K562 (cell line): ENCODE measurements around the gene LRRC15.

Experiments
- ARNT ChIP-seq, 2 experiments: fragments of 450-650 bp; IDR thresholded peaks; 2 replicates each; pipeline ENCODE4 v1.6.1; 2016; ENCODE audit warnings: mild to moderate bottlenecking in 1 of 2
- ATF3 ChIP-seq, 2 experiments: fragments of 450-650 bp in 1 of 2; sonication (generic) in 1 of 2; formaldehyde crosslinking in 1 of 2; IDR thresholded peaks in 1 of 2; conservative IDR thresholded peaks in 1 of 2; 2 replicates each; pipeline versions ENCODE4 v1.6.1 to v1.8.1; 2016 to 2023; ENCODE audit warnings: mild to moderate bottlenecking in 2 of 2, moderate library complexity in 2 of 2, inconsistent platforms in 1 of 2, missing genetic modification reagents in 1 of 2
- CTCF ChIP-seq, 3 experiments: IDR thresholded peaks in 2 of 3; conservative IDR thresholded peaks in 1 of 3; 2 replicates each; pipeline ENCODE4 v1.5.1; 2011 to 2012; ENCODE audit warnings: low read length in 3 of 3, mild to moderate bottlenecking in 3 of 3, control low read depth in 2 of 3, improper control_type of control experiment in 1 of 3, inconsistent platforms in 1 of 3, low read depth in 1 of 3, mixed read lengths in 1 of 3, moderate library complexity in 1 of 3; ENCODE audit not compliant: insufficient read depth in 2 of 3
- CXXC5 ChIP-seq: fragments of 250-450 bp; sonication (Bioruptor Pico); IDR thresholded peaks from 2 replicates; pipeline ENCODE4 v1.8.0; 2022; ENCODE audit warnings: inconsistent platforms, mild to moderate bottlenecking, moderate library complexity
- EWSR1 ChIP-seq: fragments of 450-650 bp; IDR thresholded peaks from 2 replicates; pipeline ENCODE4 v1.6.1; 2018; ENCODE audit warnings: borderline replicate concordance, mild to moderate bottlenecking, low read depth, moderate library complexity; ENCODE audit not compliant: partially characterized antibody
- KLF16 ChIP-seq: IDR thresholded peaks from 2 replicates; pipeline ENCODE4 v1.6.1; 2016; ENCODE audit warnings: antibody characterized with exemption
- MTF1 ChIP-seq: fragments of 250-450 bp; sonication (Bioruptor Pico); IDR thresholded peaks from 2 replicates; pipeline ENCODE4 v1.9.0; 2021; ENCODE audit warnings: moderate library complexity, mild to moderate bottlenecking, inconsistent platforms, borderline replicate concordance
- NFIC ChIP-seq: fragments of 450-650 bp; IDR thresholded peaks from 2 replicates; pipeline ENCODE4 v1.6.1; 2017; ENCODE audit warnings: mild to moderate bottlenecking, inconsistent platforms
- POLR2AphosphoS5 ChIP-seq: IDR thresholded peaks from 2 replicates; pipeline ENCODE4 v1.6.1; 2011; ENCODE audit warnings: mild to moderate bottlenecking, low read depth, low read length, moderate library complexity; ENCODE audit not compliant: control insufficient read depth, insufficient read depth
- TEAD4 ChIP-seq, 2 experiments: sonication (generic) in 1 of 2; formaldehyde crosslinking in 1 of 2; IDR thresholded peaks; 2 replicates each; pipeline versions ENCODE4 v1.6.1 to v1.8.0; 2012 to 2022; ENCODE audit warnings: borderline replicate concordance in 1 of 2, inconsistent platforms in 1 of 2, low read length in 1 of 2, mild to moderate bottlenecking in 1 of 2, missing genetic modification reagents in 1 of 2
- ZBTB40 ChIP-seq, 2 experiments: fragments of 450-650 bp in 1 of 2; sonication (generic) in 1 of 2; formaldehyde crosslinking in 1 of 2; IDR thresholded peaks; 2 replicates each; pipeline versions ENCODE4 v1.7.1 to v1.9.0; 2016 to 2022; ENCODE audit warnings: inconsistent platforms in 1 of 2, mild to moderate bottlenecking in 1 of 2, missing genetic modification reagents in 1 of 2
- ZNF133 ChIP-seq: fragments of 250-450 bp; sonication (Bioruptor Pico); IDR thresholded peaks from 2 replicates; pipeline ENCODE4 v1.4.0; 2020; ENCODE audit warnings: mild to moderate bottlenecking

DNA sequence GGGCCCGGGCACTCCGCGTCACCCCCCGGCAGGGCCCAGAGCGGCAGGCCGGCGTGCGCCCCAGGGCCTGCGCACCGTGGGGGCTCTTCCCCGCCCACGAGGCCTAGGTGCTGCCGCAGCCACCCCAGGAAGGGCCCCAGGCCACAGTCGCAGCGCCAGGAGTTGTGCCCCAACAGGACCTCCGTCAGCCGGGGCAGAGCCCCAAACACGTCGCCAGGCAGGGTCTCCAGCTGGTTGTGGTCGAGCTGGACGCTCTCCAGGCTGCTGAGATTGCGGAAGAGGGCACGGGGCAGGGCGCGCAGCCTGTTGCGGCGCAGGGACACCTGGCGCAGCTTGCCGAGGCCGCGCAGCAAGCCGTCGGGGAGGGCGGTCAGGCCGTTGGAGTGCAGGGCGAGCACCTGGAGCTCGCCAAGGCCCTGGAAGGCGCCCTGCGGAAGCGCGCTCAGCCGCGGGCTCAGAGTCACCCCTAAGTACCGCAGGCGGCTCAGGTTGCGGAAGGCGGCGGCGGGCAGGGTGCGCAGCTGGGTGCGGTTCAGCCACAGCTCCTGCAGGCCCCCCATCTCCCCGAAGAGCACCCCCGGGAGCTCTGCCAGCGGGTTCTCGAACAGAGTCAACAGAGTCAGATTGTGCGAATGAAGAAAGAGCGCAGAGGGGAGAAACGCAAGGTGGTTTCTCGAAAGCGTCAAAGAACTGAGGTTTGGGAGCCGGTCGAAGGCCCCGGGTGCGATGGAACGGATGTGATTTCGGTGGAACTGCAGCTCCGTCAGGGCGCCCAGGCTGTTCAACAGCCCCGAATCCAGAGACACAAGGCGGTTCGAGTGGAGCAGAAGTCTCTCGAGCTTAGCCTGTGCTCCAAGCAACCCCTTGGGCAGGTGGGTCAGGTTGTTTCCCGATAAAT lies 27.6 kb upstream of the LRRC15 start:
- TF ChIP-seq EWSR1 (no peak), KLF16 (no peak), CXXC5 (CRISPR knock-in tag) (no peak), TEAD4 (IDR thresholded peaks at IDR 0.05; ENCODE audit: low read length) (no peak), TEAD4 (CRISPR knock-in tag; IDR thresholded peaks at IDR 0.05; ENCODE audit: borderline replicate concordance) (no peak), ARNT (IDR thresholded peaks at IDR 0.05) (no peak), ATF3 (IDR thresholded peaks at IDR 0.05) (no peak), ATF3 (CRISPR knock-in tag; conservative IDR thresholded peaks at IDR 0.05) (no peak), CTCF (IDR thresholded peaks at IDR 0.05 in 2 of 3, conservative IDR thresholded peaks at IDR 0.05 in 1 of 3; ENCODE audit: insufficient read depth in 2 of 3, low read depth in 1 of 3, low read length in 3 of 3) (no peak), ZNF133 (CRISPR knock-in tag) (no peak), NFIC (no peak), ZBTB40 (IDR thresholded peaks at IDR 0.05) (no peak), ZBTB40 (CRISPR knock-in tag; IDR thresholded peaks at IDR 0.05) (no peak), POLR2AphosphoS5 (no peak), MTF1 (no peak)
